ENCODE measurements around the gene VAMP3.

Gene VAMP3

DNA sequence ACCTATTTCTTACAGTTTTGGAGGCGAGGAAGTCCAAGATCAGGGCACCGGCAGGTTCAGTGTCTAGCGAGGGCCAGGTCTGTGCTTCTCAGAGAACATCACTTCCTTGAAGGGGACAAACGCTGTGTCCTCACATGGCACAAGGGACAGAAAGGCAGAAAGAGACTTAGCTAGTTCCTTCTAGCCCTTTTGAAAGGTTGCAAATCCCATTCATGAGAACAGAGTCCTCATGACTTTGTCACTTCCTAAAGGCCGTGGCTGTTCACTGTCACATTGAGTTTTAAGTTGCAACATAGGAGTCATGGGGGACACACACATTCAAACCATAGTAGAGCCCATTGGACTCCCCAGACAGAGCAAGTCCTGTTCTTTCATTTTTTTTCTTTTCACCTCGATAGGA lies 40.4 kb downstream of the VAMP3 start:
- no peak for DNase-seq (ENCODE audit: low read depth, low spot score)

DNA sequence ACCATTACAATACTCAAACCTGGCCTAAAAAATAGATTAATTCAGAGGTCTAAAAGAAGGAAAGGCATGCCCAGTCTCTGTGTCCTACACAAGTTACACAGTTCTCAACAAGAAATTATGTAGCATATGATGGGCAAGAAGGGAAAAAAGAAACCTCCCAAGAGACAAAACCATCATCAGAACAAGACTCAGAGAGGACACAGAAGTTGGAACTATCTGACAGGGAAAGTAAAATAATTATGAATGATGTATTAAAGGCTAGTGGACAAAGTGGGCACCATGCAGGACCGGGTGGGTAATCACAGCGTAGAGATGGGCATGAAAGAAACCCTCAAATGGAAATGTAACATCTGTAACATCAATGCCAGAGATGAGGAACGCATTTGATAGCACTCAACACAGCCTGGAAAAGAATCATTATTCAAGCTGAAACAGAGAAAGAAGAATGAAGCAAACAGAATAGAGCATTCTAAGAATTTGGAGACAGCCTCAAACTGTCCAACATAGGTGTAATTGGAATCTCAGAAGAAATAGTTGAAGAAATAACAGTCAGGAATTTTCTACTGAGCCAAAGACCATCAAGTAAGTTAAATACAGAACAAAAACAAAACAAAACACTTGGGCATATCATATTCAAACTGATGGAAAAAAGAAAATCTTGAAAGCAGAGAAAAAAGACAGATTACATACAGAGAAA lies 42.7 kb downstream of the VAMP3 start:
- no peak for DNase-seq (ENCODE audit: low read depth, low spot score)

DNA sequence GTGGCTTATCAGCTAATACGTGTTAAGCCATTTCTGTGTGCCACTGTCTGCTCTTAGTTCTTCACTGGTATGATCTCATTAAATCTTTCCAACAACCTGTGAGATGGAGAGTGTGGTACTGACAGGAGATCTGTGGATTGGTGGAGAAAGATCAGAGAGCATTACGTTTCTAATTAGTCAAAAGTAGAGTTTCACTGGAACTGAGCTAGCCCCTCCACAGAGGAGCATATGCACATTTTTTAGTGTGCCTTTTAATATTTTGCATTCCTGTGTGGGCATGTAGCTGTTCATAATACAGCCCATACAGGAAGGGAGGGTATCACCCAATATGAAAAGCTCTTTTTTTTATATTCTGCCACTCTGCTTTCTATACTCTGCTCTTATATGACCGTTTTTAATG lies 50.2 kb downstream of the VAMP3 start:
- DNase-seq (ENCODE audit: low read depth, low spot score) = no peak

DNA sequence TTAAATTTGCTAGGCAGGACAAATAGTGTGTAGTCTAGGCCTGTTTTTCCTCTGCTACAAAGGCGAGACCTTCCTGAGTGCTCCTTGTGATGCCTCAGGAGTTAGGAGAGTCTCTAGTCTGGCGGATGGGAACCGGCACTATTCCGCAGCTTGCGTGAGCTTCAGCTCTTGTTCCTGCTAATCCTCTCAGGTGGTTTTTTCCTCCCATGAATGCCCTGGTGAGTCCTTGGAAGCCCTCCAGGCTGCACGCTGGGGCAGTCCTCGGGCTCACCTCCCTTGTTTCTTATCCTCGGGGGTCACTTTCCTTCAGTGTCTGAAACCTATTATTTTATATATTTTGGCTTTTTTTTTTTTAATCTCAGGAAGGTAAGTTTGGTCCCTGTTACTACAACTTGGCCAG lies 53.6 kb downstream of the VAMP3 start:
- no peak for DNase-seq (ENCODE audit: low read depth, low spot score)

DNA sequence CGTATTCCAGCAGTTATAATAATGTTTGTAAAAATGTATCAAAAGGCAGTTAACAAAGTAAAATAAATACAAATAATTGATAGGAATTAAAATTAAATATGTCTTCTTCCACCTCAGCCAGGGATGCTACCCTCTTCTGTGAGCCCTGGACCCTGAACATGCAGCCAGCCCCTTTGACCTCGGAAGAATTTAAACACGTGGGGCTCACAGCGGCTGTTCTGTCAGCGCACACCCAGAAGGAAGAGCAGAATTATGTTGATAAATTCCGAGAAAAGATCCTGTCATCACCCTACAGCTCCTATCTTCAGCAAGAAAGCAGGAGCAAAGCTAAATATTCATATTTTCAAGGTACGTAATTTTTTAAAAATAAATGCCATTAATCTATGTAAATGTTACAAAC lies 55.3 kb downstream of the VAMP3 start:
- DNase-seq (ENCODE audit: low read depth, low spot score) = no peak

DNA sequence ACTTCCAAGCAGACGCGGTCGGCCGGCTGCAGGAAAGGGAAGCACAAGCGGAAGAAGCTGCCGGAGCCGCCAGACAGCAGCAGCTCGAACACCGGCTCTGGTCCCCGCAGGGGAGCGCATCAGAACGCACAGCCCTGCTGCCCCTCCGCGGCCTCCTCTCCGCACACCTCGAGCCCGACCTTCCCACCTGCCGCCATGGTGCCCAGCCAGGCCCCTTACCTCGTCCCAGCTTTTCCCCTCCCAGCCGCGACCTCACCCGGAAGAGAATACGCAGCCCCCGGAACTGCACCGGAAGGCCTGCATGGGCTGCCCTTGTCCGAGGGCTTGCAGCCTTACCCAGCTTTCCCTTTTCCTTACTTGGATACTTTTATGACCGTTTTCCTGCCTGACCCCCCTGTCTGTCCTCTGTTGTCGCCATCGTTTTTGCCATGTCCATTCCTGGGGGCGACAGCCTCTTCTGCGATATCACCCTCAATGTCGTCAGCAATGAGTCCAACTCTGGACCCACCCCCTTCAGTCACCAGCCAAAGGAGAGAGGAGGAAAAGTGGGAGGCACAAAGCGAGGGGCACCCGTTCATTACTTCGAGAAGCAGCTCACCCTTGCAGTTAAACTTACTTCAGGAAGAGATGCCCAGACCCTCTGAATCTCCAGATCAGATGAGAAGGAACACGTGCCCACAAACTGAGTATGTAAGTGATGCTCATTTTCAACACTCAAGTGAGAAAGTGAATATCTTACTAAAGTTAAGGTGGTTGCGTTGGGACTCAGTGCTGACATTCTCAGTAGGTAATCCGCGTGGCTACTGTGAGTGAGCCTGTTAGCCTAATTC lies 56.2 kb downstream of the VAMP3 start:
- DNase-seq (ENCODE audit: low read depth, low spot score) = no peak
